ENCODE data around the gene NEGR1.

NEGR1 gene

GRCh38 chr1:72101840-72102632 lies 180.3 kb downstream of the NEGR1 start:
- H3K27ac ChIP-seq, result no peak overlapping the region
- TF ChIP-seq ZFX (IDR thresholded peaks at IDR 0.05; ENCODE audit: borderline replicate concordance), result no peak
- TF ChIP-seq CTCF (IDR thresholded peaks at IDR 0.05), result no peak

DNA sequence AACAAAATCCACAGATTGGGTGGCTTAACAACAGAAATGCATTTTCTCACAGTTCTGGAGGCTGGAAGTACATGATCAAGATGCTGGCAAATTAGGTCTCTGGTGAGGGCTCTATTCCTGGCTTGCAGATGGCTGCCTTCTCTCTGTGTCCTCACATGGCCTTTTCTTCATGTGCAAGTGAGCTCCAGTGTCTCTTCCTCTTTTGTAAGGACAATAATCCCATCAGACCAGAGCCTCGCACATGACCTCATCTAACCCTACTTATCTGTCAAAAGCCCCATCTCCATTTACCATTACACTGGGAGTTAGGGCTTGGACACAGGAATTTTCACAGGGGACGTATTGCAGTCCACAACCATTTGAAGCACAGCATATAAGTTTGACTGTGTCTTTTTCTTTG lies 181.6 kb downstream of the NEGR1 start:
- no peak overlapping the region for H3K27ac ChIP-seq
- TF ChIP-seq ZFX (IDR thresholded peaks at IDR 0.05; ENCODE audit: borderline replicate concordance) (no peak), CTCF (IDR thresholded peaks at IDR 0.05) (no peak)

DNA sequence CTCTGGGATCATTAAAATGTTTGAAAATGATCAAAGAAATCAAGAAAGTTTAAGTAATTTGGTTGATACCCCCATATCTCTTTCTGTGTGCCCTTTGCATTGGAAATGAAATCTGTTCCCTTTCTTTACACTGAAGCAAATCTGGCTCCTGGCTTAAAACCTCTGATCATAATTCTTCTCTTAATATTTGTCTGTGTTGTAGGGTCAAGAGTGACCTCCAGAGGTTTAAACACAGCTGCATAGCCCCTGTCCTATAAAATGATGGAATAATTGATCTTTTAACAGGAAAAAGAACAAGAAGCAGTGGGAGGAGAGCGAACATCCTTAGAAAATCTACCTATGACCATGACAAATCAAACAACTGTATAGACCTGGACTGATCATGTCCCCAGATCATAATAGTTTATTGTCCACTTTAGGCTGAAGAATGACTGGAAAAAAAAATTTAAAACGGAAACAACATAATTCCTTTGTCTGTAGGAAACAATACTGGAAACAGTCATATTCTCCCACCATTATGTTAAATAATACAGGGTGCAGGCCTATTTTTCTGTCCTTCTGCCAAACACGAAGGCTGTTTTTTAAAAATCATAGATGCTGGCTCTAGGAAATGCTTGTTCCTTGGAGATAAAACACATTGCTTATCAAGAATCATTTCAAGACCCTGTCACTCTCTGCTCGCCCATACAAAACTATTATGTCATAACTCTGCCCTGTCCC lies 184.3 kb downstream of the NEGR1 start:
- TF ChIP-seq ZFX (IDR thresholded peaks at IDR 0.05; ENCODE audit: borderline replicate concordance), result no peak
- no peak for TF ChIP-seq CTCF (IDR thresholded peaks at IDR 0.05)
- no peak overlapping the region for H3K27ac ChIP-seq

GRCh38 chr1:72094209-72094608 lies 188.1 kb downstream of the NEGR1 start:
- no peak overlapping the region for H3K27ac ChIP-seq
- no peak for TF ChIP-seq CTCF (IDR thresholded peaks at IDR 0.05)
- TF ChIP-seq ZFX (IDR thresholded peaks at IDR 0.05; ENCODE audit: borderline replicate concordance), result no peak

GRCh38 chr1:72086394-72086793 lies 195.9 kb downstream of the NEGR1 start:
- no peak overlapping the region for H3K27ac ChIP-seq

GRCh38 chr1:72075425-72075824 lies 206.9 kb downstream of the NEGR1 start:
- TF ChIP-seq ZFX (IDR thresholded peaks at IDR 0.05; ENCODE audit: borderline replicate concordance), result no peak
- TF ChIP-seq CTCF (IDR thresholded peaks at IDR 0.05), result no peak
- H3K27ac ChIP-seq, result no peak overlapping the region

More at GRCh38 chr1:72086394-72086793, 195.9 kb downstream of the NEGR1 start:
- TF ChIP-seq CTCF (IDR thresholded peaks at IDR 0.05) (no peak), ZFX (IDR thresholded peaks at IDR 0.05; ENCODE audit: borderline replicate concordance) (no peak)

DNA sequence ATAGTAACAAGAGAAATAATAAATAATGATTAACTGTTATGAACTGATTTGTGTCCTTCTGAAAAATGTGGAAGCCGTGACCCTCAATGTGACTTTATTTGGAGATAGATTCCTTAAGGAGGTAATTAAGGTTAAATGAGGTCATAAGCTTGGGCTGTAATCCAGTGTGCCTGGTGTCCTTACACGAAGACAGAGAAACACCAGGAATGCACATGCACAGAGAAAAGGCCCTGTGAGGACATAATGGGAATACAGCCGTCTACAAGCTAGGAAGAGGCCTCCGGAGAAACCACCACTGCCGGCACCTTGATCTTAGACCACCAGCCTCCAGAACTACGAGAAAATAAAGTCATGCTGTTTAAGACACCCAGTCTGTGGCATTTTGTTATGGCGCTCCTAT lies 215.9 kb downstream of the NEGR1 start:
- TF ChIP-seq ZFX (IDR thresholded peaks at IDR 0.05; ENCODE audit: borderline replicate concordance) (no peak), CTCF (IDR thresholded peaks at IDR 0.05) (no peak)
- H3K27ac ChIP-seq, result no peak overlapping the region

Measured in 22Rv1 (cell line).